CD14-positive monocyte (primary cell): ENCODE results near the gene CDH23. TPM values are rescaled to one million over a fixed set of nuclear protein-coding genes. Genes with fewer than 3 reads are reported as not detected.

Source experiments
- DNase-seq, 3 donors: peaks; one replicate each; pipeline ENCODE4 v3.0.0-alpha.2; 2011 to 2022
- H2AFZ ChIP-seq: 2 replicates; pipeline ENCODE4 v1.6.0; 2012; ENCODE audit warnings: mild to moderate bottlenecking, low read depth, low read length, inconsistent platforms; ENCODE audit not compliant: insufficient read depth, poor library complexity, severe bottlenecking
- H3K27ac ChIP-seq, 2 donors: 1 replicate in 1 of 2; 2 replicates in 1 of 2; pipeline ENCODE4 v1.5.1; 2012 to 2013; ENCODE audit warnings: low read length in 2 of 2, control low read depth in 1 of 2, inconsistent platforms in 1 of 2, low read depth in 1 of 2, mild to moderate bottlenecking in 1 of 2
- H3K27me3 ChIP-seq, 2 donors: one replicate each; pipeline versions ENCODE4 v1.6.0 to v1.6.1; 2011 to 2013; ENCODE audit warnings: low read length in 2 of 2; ENCODE audit not compliant: control insufficient read depth in 2 of 2, insufficient read depth in 2 of 2
- H3K36me3 ChIP-seq, 2 donors: replicated peaks in 1 of 2; 1 replicate in 1 of 2; 2 replicates in 1 of 2; pipeline versions ENCODE4 v1.5.1 to v1.6.1; 2012 to 2013; ENCODE audit warnings: low read length in 2 of 2, control low read depth in 1 of 2, inconsistent platforms in 1 of 2, mild to moderate bottlenecking in 1 of 2; ENCODE audit not compliant: insufficient read depth in 2 of 2, control insufficient read depth in 1 of 2
- H3K4me1 ChIP-seq, 2 donors: 1 replicate in 1 of 2; 2 replicates in 1 of 2; pipeline versions ENCODE4 v1.5.1 to v1.6.1; 2012 to 2013; ENCODE audit warnings: low read length in 2 of 2, control low read depth in 1 of 2, inconsistent platforms in 1 of 2, mild to moderate bottlenecking in 1 of 2, moderate library complexity in 1 of 2; ENCODE audit not compliant: insufficient read depth in 2 of 2, control insufficient read depth in 1 of 2
- H3K4me2 ChIP-seq: replicated peaks from 2 replicates; pipeline ENCODE3; 2012; ENCODE audit warnings: low read length, moderate library complexity, mild to moderate bottlenecking; ENCODE audit not compliant: poor library complexity, severe bottlenecking; ENCODE audit errors: extremely low read depth
- H3K4me3 ChIP-seq, 3 experiments: fragments of 200-600 bp in 1 of 3; sonication (generic) in 1 of 3; replicated peaks in 1 of 3; 1 replicate in 2 of 3; 2 replicates in 1 of 3; pipeline ENCODE4 v1.5.1; 2011 to 2013; ENCODE audit warnings: low read length in 3 of 3, mild to moderate bottlenecking in 3 of 3, control low read depth in 2 of 3, low read depth in 2 of 3, inconsistent platforms in 1 of 3, moderate library complexity in 1 of 3
- H3K79me2 ChIP-seq: 2 replicates; pipeline ENCODE4 v1.6.0; 2012; ENCODE audit warnings: mild to moderate bottlenecking, control low read depth, inconsistent platforms, low read length, moderate library complexity; ENCODE audit not compliant: insufficient read depth
- H3K9ac ChIP-seq: 2 replicates; pipeline ENCODE4 v1.6.0; 2017; ENCODE audit warnings: low read length, mild to moderate bottlenecking; ENCODE audit not compliant: insufficient read depth, poor library complexity, severe bottlenecking
- H3K9me3 ChIP-seq, 2 donors: replicated peaks in 1 of 2; 1 replicate in 1 of 2; 2 replicates in 1 of 2; pipeline versions ENCODE4 v1.5.1 to v1.6.1; 2012 to 2013; ENCODE audit warnings: low read length in 2 of 2, control low read depth in 1 of 2; ENCODE audit not compliant: control insufficient read depth in 1 of 2, insufficient read depth in 1 of 2
- H4K20me1 ChIP-seq: 2 replicates; pipeline ENCODE4 v1.6.0; 2012; ENCODE audit warnings: mild to moderate bottlenecking, low read length, control low read depth, moderate library complexity; ENCODE audit not compliant: insufficient read depth
- H3K27ac Mint-ChIP-seq, 7 donors: one replicate each; pipeline ENCODE4 v1.8.0; 2020; ENCODE audit warnings: mild to moderate bottlenecking in 7 of 7, mixed read lengths in 7 of 7, moderate library complexity in 6 of 7, inconsistent platforms in 2 of 7
- H3K27me3 Mint-ChIP-seq, 3 donors: one replicate each; pipeline ENCODE4 v1.8.0; 2021 to 2022; ENCODE audit warnings: low read depth in 3 of 3, mild to moderate bottlenecking in 3 of 3, mixed read lengths in 3 of 3, moderate library complexity in 3 of 3, inconsistent platforms in 1 of 3
- H3K36me3 Mint-ChIP-seq, 2 donors: one replicate each; pipeline ENCODE4 v1.8.0; 2020; ENCODE audit warnings: mixed read lengths in 2 of 2, inconsistent platforms in 1 of 2, mild to moderate bottlenecking in 1 of 2
- H3K4me1 Mint-ChIP-seq: one replicate; pipeline ENCODE4 v1.8.0; 2020; ENCODE audit warnings: mild to moderate bottlenecking, mixed read lengths
- H3K4me3 Mint-ChIP-seq, 2 donors: one replicate each; pipeline ENCODE4 v1.8.0; 2020; ENCODE audit warnings: mild to moderate bottlenecking in 2 of 2, mixed read lengths in 2 of 2, moderate library complexity in 1 of 2
- H3K9me3 Mint-ChIP-seq, 7 donors: one replicate each; pipeline ENCODE4 v1.8.0; 2020 to 2022; ENCODE audit warnings: mixed read lengths in 7 of 7, mild to moderate bottlenecking in 6 of 7, moderate library complexity in 6 of 7, inconsistent platforms in 2 of 7
- WGBS: methylation state at CpG from one replicate; pipeline ENCODE4 v1.1.5; 2013; ENCODE audit warnings: missing lambda C conversion rate; ENCODE audit not compliant: insufficient coverage; 5-methylcytosine and 5-hydroxymethylcytosine counted together
- intact Hi-C, 2 donors: fragments of 100-400 bp; cut with micrococcal nuclease; formaldehyde crosslinking; loops; one replicate each; pipeline versions ENCODE4 v1.15.0 to v1.15.1; 2023
- polyA plus RNA-seq, 3 donors: library from polyadenylated mRNA; depleted of rRNA in 1 of 3; unstranded in 2 of 3; stranded (reverse) in 1 of 3; fragments of 300-500 nt in 2 of 3; fragments of >200 nt in 1 of 3; fragmentation: Illumina TruSeq in 2 of 3; gene quantifications; 1 replicate in 2 of 3; 2 replicates in 1 of 3; pipeline ENCODE4 v1.2.3, GENCODE V29; 2012 to 2021
- TF ChIP-seq, protein P1 (sequence below): fragments of 200-600 bp; IDR thresholded peaks from one replicate; pipeline ENCODE4 v1.8.0; 2022; ENCODE audit warnings: antibody characterized with exemption, mild to moderate bottlenecking

CDH23 gene
- polyA plus RNA-seq, 3 donors: 8.2 to 36.2 (median 10.5) TPM

- peak overlapping the region; percentile 14 for H3K4me2 ChIP-seq
- Mint-ChIP-seq H3K27ac (peak overlapping the region; percentile 35 to 96 (median 80)), H3K36me3 (peaks cover 2 to 10% of the 10 kb centered on the region in 2 donors), H3K9me3 (peaks cover 0 to 7% (median 0%) of the 10 kb centered on the region in 7 donors), H3K4me3 (peak overlapping the region in 1 of 2 donors; percentile 35), H3K27me3 (peaks cover 0 to 8% (median 2%) of the 10 kb centered on the region in 3 donors), H3K4me1 (peaks cover 91% of the 10 kb centered on the region)
- no peaks in the 10 kb centered on the region for H3K27me3 ChIP-seq
- no peak overlapping the region for H3K9ac ChIP-seq
- no peaks in the 10 kb centered on the region for H3K9me3 ChIP-seq
- no peak overlapping the region for H2AFZ ChIP-seq
- WGBS: 64% methylated on average over 3 of the region's 11 CpGs
- H3K27ac ChIP-seq: peak overlapping the region; percentile 50 to 92
- H3K36me3 ChIP-seq: no peaks in the 10 kb centered on the region
- DNase-seq: peak in 2 of 3 donors; percentile 54 to 58
- H3K4me1 ChIP-seq: peaks cover 84 to 98% of the 10 kb centered on the region in 2 donors
- H3K4me3 ChIP-seq: peak overlapping the region in 1 of 3 experiments; percentile 26
- intact Hi-C loops: loop anchor here in 1 of 2 donors (10.0 kb wide), 1 partner anchor 403 kb away; no protein-coding TSS in a partner anchor
- TF ChIP-seq, protein P1, sequence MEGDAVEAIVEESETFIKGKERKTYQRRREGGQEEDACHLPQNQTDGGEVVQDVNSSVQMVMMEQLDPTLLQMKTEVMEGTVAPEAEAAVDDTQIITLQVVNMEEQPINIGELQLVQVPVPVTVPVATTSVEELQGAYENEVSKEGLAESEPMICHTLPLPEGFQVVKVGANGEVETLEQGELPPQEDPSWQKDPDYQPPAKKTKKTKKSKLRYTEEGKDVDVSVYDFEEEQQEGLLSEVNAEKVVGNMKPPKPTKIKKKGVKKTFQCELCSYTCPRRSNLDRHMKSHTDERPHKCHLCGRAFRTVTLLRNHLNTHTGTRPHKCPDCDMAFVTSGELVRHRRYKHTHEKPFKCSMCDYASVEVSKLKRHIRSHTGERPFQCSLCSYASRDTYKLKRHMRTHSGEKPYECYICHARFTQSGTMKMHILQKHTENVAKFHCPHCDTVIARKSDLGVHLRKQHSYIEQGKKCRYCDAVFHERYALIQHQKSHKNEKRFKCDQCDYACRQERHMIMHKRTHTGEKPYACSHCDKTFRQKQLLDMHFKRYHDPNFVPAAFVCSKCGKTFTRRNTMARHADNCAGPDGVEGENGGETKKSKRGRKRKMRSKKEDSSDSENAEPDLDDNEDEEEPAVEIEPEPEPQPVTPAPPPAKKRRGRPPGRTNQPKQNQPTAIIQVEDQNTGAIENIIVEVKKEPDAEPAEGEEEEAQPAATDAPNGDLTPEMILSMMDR: no peak
- peaks cover 39% of the 10 kb centered on the region for H3K79me2 ChIP-seq
- H4K20me1 ChIP-seq: peaks cover 4% of the 10 kb centered on the region
These were observed 381.5 kb downstream of the CDH23 start for GRCh38 chr10:71778071-71778825.

DNA sequence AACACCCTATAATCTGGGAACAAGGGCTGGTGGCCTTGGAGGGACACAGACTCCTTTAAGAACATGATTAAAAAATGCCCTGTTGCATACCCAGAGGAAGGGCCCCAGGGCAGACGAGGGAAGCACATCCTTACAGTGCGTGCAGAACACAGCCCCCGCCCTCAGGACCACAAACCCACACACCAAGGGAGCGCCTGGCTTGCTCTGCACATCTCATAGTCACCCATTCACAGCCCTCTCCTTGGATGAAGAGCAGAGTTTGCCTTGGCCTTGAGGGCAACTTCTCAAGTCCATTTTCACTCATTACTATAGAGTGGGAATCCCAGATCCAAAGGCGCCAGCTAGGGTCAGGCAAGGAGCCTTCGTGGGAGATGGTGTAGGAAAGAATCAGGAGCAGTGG, 382.9 kb downstream of the CDH23 start:
- 23% methylated on average over 4 of the region's 6 CpGs for WGBS
- no peaks in the 10 kb centered on the region for H3K9me3 ChIP-seq

More for the DNA sequence above, 382.9 kb downstream of the CDH23 start:
- H3K4me3 Mint-ChIP-seq: no peak overlapping the region
- Histone ChIP-seq H3K4me3 (no peak overlapping the region), H3K9ac (no peak overlapping the region), H3K27me3 (no peaks in the 10 kb centered on the region), H3K4me2 (peak overlapping the region; percentile 1), H3K27ac (peak overlapping the region in 1 of 2 donors; percentile 92), H3K79me2 (peaks cover 25% of the 10 kb centered on the region), H4K20me1 (peaks cover 3% of the 10 kb centered on the region), H3K36me3 (no peaks in the 10 kb centered on the region), H2AFZ (no peak overlapping the region), H3K4me1 (peaks cover 85 to 95% of the 10 kb centered on the region in 2 donors)
- peaks cover 2 to 11% of the 10 kb centered on the region in 2 donors for H3K36me3 Mint-ChIP-seq
- H3K4me1 Mint-ChIP-seq: peaks cover 91% of the 10 kb centered on the region
- peaks cover under 1 to 9% (median 2%) of the 10 kb centered on the region in 3 donors for H3K27me3 Mint-ChIP-seq
- TF ChIP-seq, protein P1: no peak
- intact Hi-C loops: loop anchor here in 1 of 2 donors (10.0 kb wide), 1 partner anchor 405 kb away; no protein-coding TSS in a partner anchor
- H3K27ac Mint-ChIP-seq: peak overlapping the region in 1 of 7 donors; percentile 45
- DNase-seq: no peak
- H3K9me3 Mint-ChIP-seq: peaks cover 0 to 7% (median 0%) of the 10 kb centered on the region in 7 donors
